K562 (cell line): ENCODE data around the gene DCLK2. TPM values are rescaled to one million over a fixed set of nuclear protein-coding genes. Genes with fewer than 3 reads are reported as not detected.
A peak's percentile ranks its signal among the peaks of the same experiment; 100 is the strongest.

ENCODE experiments used
- CCAR2 ChIP-seq: fragments of 200-400 bp; formaldehyde crosslinking; IDR thresholded peaks from 2 replicates; pipeline ENCODE4 v1.6.1; 2017; ENCODE audit warnings: mild to moderate bottlenecking, low read depth, low read length
- CREB3L1 ChIP-seq: fragments of 450-650 bp; IDR thresholded peaks from 2 replicates; pipeline ENCODE4 v1.6.1; 2014; ENCODE audit warnings: low read depth, mild to moderate bottlenecking, moderate library complexity, borderline replicate concordance
- ETV1 ChIP-seq: fragments of 450-650 bp; conservative IDR thresholded peaks from 2 replicates; pipeline ENCODE4 v1.6.1; 2016; ENCODE audit warnings: missing genetic modification characterization, control low read depth, low read depth, missing compliant biosample characterization
- HNRNPLL ChIP-seq: fragments of 200-400 bp; formaldehyde crosslinking; IDR thresholded peaks from 2 replicates; pipeline ENCODE4 v1.6.1; 2017; ENCODE audit warnings: low read length, low read depth, mild to moderate bottlenecking; ENCODE audit not compliant: poor library complexity, severe bottlenecking
- MTA1 ChIP-seq: fragments of 450-650 bp; IDR thresholded peaks from 2 replicates; pipeline ENCODE4 v1.6.1; 2017; ENCODE audit warnings: borderline replicate concordance
- NCOA4 ChIP-seq: fragments of 450-650 bp; IDR thresholded peaks from 2 replicates; pipeline ENCODE4 v1.6.1; 2018; ENCODE audit warnings: mild to moderate bottlenecking; ENCODE audit not compliant: partially characterized antibody
- PRPF4 ChIP-seq: fragments of 200-400 bp; formaldehyde crosslinking; IDR thresholded peaks from one replicate; pipeline ENCODE4 v1.6.1; 2017; ENCODE audit warnings: low read length, low read depth, mild to moderate bottlenecking; ENCODE audit not compliant: insufficient read depth, poor library complexity, severe bottlenecking
- SMARCC2 ChIP-seq: fragments of 450-650 bp; IDR thresholded peaks from 2 replicates; pipeline ENCODE4 v1.6.1; 2017; ENCODE audit warnings: antibody characterized with exemption, moderate library complexity, mild to moderate bottlenecking, low read depth
- ZBTB11 ChIP-seq, 3 experiments: fragments of 200-800 bp in 1 of 3; fragments of 250-450 bp in 1 of 3; fragments of 450-650 bp in 1 of 3; sonication (Bioruptor Pico) in 1 of 3; sonication (Bioruptor generic) in 1 of 3; formaldehyde crosslinking in 1 of 3; IDR thresholded peaks; 2 replicates each; pipeline versions ENCODE4 v1.6.1 to v1.8.0; 2016 to 2022; ENCODE audit warnings: mild to moderate bottlenecking in 2 of 3, missing genetic modification characterization in 2 of 3, missing compliant biosample characterization in 1 of 3, moderate library complexity in 1 of 3
- ZFP36 ChIP-seq: fragments of 150-350 bp; IDR thresholded peaks from 2 replicates; pipeline ENCODE4 v1.6.1; 2018; ENCODE audit warnings: low read length, low read depth; ENCODE audit not compliant: partially characterized antibody
- ZNF146 ChIP-seq: IDR thresholded peaks from one replicate; pipeline ENCODE4 v1.6.1; 2018; ENCODE audit warnings: missing compliant biosample characterization; ENCODE audit not compliant: unreplicated experiment
- ZNF212 ChIP-seq: fragments of 450-650 bp; formaldehyde crosslinking; IDR thresholded peaks from 2 replicates; pipeline ENCODE4 v1.4.0; 2020; ENCODE audit warnings: mild to moderate bottlenecking
- ZNF518B ChIP-seq: fragments of 250-450 bp; sonication (Bioruptor Pico); IDR thresholded peaks from 2 replicates; pipeline ENCODE4 v1.5.0; 2021; ENCODE audit warnings: mild to moderate bottlenecking, moderate library complexity
- polyA plus RNA-seq, 8 experiments: library from polyadenylated mRNA; depleted of rRNA in 4 of 8; stranded (reverse) in 5 of 8; unstranded in 3 of 8; fragments of >200 nt; fragmentation: Nextera tagmentation in 2 of 8; fragmentation: Illumina TruSeq in 1 of 8; extraction: Ambion mirVana in 2 of 8; extraction: Trizol in 1 of 8; gene quantifications; 2 replicates each; pipeline versions ENCODE4 v1.2.1 to v1.2.3, GENCODE V29; 2011 to 2014; ENCODE audit warnings: inconsistent platforms in 1 of 8, missing spikeins in 1 of 8
- total RNA-seq, 7 experiments: library from RNA; depleted of rRNA in 6 of 7; stranded (reverse); fragments of >200 nt in 6 of 7; fragmentation: Illumina TruSeq in 2 of 7; extraction: Trizol in 2 of 7; gene quantifications; 2 replicates each; pipeline versions ENCODE4 v1.2.1 to v1.2.3, GENCODE V29; 2011 to 2021; ENCODE audit warnings: low replicate concordance in 1 of 7

DCLK2 gene
- total and polyA plus RNA-seq, 9 of the 15 experiments (the other 6 are each of a cell fraction or from before 2014, with no cell fraction given), result not detected

- TF ChIP-seq ZNF518B (CRISPR knock-in tag) (no peak), NCOA4 (no peak), PRPF4 (no peak), CCAR2 (no peak), SMARCC2 (peak; percentile 82), MTA1 (no peak), ZBTB11 (CRISPR knock-in tag; IDR thresholded peaks at IDR 0.05) (no peak), ZNF212 (no peak), HNRNPLL (no peak), CREB3L1 (no peak), ZFP36 (no peak), ETV1 (tag) (no peak), ZNF146 (CRISPR knock-in tag) (no peak)
These were observed 224.3 kb downstream of the DCLK2 start (continued) for GRCh38 chr4:150302553-150302952.
